HepG2 (cell line): ENCODE results near the gene AHCY. TPM values are rescaled to one million over a fixed set of nuclear protein-coding genes. Genes with fewer than 3 reads are reported as not detected.

Source experiments
- ATAC-seq: fragments of 200-7000 bp; cut with Tn5 transposase; 3 replicates; pipeline ENCODE4 v1.9.1; 2020; ENCODE audit warnings: mild to moderate bottlenecking, moderate library complexity
- BruUV-seq: library from RNA; stranded (reverse); fragments of 400-500 nt; replicated peaks from 2 replicates; lab custom pipeline; 2021; lab: Mats Ljungman, UMichigan
- CTCF ChIA-PET: fragments of 300-600 bp; formaldehyde crosslinking; extraction: SDS; loops from one replicate; lab custom pipeline; 2021; ENCODE audit warnings: low total read pairs, inconsistent platforms, low intra/inter-chr PET ratio; lab: Yijun Ruan, JAX
- POLR2A ChIA-PET: fragments of 350-600 bp; sonication (Branson Sonifier 250); formaldehyde crosslinking; loops from one replicate; lab custom pipeline; 2020; ENCODE audit warnings: antibody characterized with exemption, inconsistent platforms; lab: Yijun Ruan, JAX
- DNase-seq: peaks from one replicate; pipeline ENCODE4 v3.0.0-alpha.2; 2015; ENCODE audit warnings: low spot score
- FAIRE-seq: peaks from 3 replicates; lab custom pipeline; 2011; peaks lifted over from hg19 to GRCh38; lab: Jason Lieb, UNC
- H2AFZ ChIP-seq: one replicate; pipeline ENCODE4 v1.6.1; 2011; ENCODE audit warnings: low read length, inconsistent platforms
- H3K27ac ChIP-seq: fragments of 300-600 bp; 3 replicates; pipeline ENCODE4 v1.8.0; 2011; ENCODE audit warnings: mixed run types, mild to moderate bottlenecking, mixed read lengths, low read length, inconsistent platforms; ENCODE audit not compliant: insufficient read depth; ENCODE audit errors: extremely low read length
- H3K27me3 ChIP-seq, 2 experiments: fragments of 200-600 bp in 1 of 2; 2 replicates in 1 of 2; 3 replicates in 1 of 2; pipeline versions ENCODE4 v1.6.0 to v1.8.0; 2011; ENCODE audit warnings: low read length in 2 of 2, mild to moderate bottlenecking in 2 of 2, moderate library complexity in 2 of 2, inconsistent platforms in 1 of 2; ENCODE audit not compliant: insufficient read depth in 2 of 2, control insufficient read depth in 1 of 2
- H3K36me3 ChIP-seq, 2 experiments: fragments of 200-600 bp in 1 of 2; replicated peaks in 1 of 2; 2 replicates in 1 of 2; 3 replicates in 1 of 2; pipeline versions ENCODE4 v1.5.1 to v1.8.0; 2011; ENCODE audit warnings: low read length in 2 of 2, inconsistent platforms in 1 of 2; ENCODE audit not compliant: insufficient read depth in 2 of 2, control insufficient read depth in 1 of 2
- H3K4me1 ChIP-seq: 2 replicates; pipeline ENCODE4 v1.5.1; 2012; ENCODE audit warnings: low read length, inconsistent platforms; ENCODE audit not compliant: insufficient read depth
- H3K4me2 ChIP-seq: 2 replicates; pipeline ENCODE4 v1.6.0; 2011; ENCODE audit warnings: low read depth, low read length, inconsistent platforms
- H3K4me3 ChIP-seq, 3 experiments: fragments of 200-600 bp in 1 of 3; sonication (generic), shearing (Covaris generic) in 1 of 3; replicated peaks in 1 of 3; 2 replicates each; pipeline ENCODE4 v1.5.1; 2011 to 2016; ENCODE audit warnings: low read length in 3 of 3, inconsistent platforms in 2 of 3, low read depth in 2 of 3, mild to moderate bottlenecking in 2 of 3, control low read depth in 1 of 3, mixed read lengths in 1 of 3; ENCODE audit not compliant: insufficient read depth in 1 of 3
- H3K79me2 ChIP-seq: one replicate; pipeline ENCODE4 v1.6.1; 2011; ENCODE audit warnings: low read length, inconsistent platforms; ENCODE audit not compliant: insufficient read depth
- H3K9ac ChIP-seq: 2 replicates; pipeline ENCODE4 v1.6.0; 2011; ENCODE audit warnings: mild to moderate bottlenecking, low read depth, low read length, inconsistent platforms; ENCODE audit not compliant: insufficient read depth
- H3K9me3 ChIP-seq: 2 replicates; pipeline ENCODE4 v1.5.1; 2012; ENCODE audit warnings: mild to moderate bottlenecking, low read length
- H4K20me1 ChIP-seq: 2 replicates; pipeline ENCODE4 v1.6.0; 2011; ENCODE audit warnings: inconsistent platforms, mild to moderate bottlenecking, low read length, moderate library complexity; ENCODE audit not compliant: insufficient read depth
- AGO2 ChIP-seq: fragments of 200-400 bp; formaldehyde crosslinking; optimal IDR thresholded peaks from 2 replicates; pipeline ENCODE3; 2017; ENCODE audit warnings: mild to moderate bottlenecking, low read depth, low read length, moderate library complexity
- AKAP8 ChIP-seq: sonication (generic); formaldehyde crosslinking; IDR thresholded peaks from 2 replicates; pipeline ENCODE4 v1.5.1; 2020; ENCODE audit warnings: mild to moderate bottlenecking, missing genetic modification reagents
- HOXA7 ChIP-seq: sonication (generic); formaldehyde crosslinking; IDR thresholded peaks from 2 replicates; pipeline ENCODE4 v1.8.1; 2022; ENCODE audit warnings: mild to moderate bottlenecking, missing genetic modification reagents, moderate library complexity
- MAFF ChIP-seq: IDR thresholded peaks from 2 replicates; pipeline ENCODE4 v1.6.1; 2011; ENCODE audit warnings: low read depth, low read length, improper control_type of control experiment
- NRL ChIP-seq: sonication (generic); formaldehyde crosslinking; IDR thresholded peaks from 2 replicates; pipeline ENCODE4 v1.5.0; 2020; ENCODE audit warnings: missing genetic modification reagents, mild to moderate bottlenecking, moderate library complexity, borderline replicate concordance
- TMF1 ChIP-seq: sonication (generic); formaldehyde crosslinking; IDR thresholded peaks from 2 replicates; pipeline ENCODE4 v1.8.1; 2022; ENCODE audit warnings: low read depth, missing genetic modification reagents
- ZNF124 ChIP-seq: sonication (generic); formaldehyde crosslinking; IDR thresholded peaks from 2 replicates; pipeline ENCODE4 v1.4.0; 2020; ENCODE audit warnings: missing genetic modification reagents
- ZNF430 ChIP-seq: sonication (generic); formaldehyde crosslinking; IDR thresholded peaks from 2 replicates; pipeline ENCODE4 v1.9.0; 2021; ENCODE audit warnings: mild to moderate bottlenecking, missing genetic modification reagents
- ZNF496 ChIP-seq: sonication (generic); formaldehyde crosslinking; IDR thresholded peaks from 2 replicates; pipeline ENCODE4 v1.8.1; 2023; ENCODE audit warnings: mild to moderate bottlenecking, moderate library complexity, missing genetic modification reagents; ENCODE audit not compliant: insufficient replicate concordance
- ZNF709 ChIP-seq: sonication (generic); formaldehyde crosslinking; IDR thresholded peaks from 2 replicates; pipeline ENCODE4 v1.5.0; 2020; ENCODE audit warnings: mild to moderate bottlenecking, missing genetic modification reagents
- WGBS: methylation state at CpG from one replicate; pipeline ENCODE4 v1.1.6; 2017; ENCODE audit warnings: low lambda C conversion rate; 5-methylcytosine and 5-hydroxymethylcytosine counted together
- in situ Hi-C: cut with HindIII; loops from 2 replicates; pipeline ENCODE4 v1.10.0; 2017; ENCODE audit warnings: low pct_unique_long_range_greater_than_20kb; ENCODE audit not compliant: extremely low pct_ligation_motif_present
- intact Hi-C: fragments of 100-400 bp; cut with micrococcal nuclease; formaldehyde crosslinking; loops from one replicate; pipeline ENCODE4 v1.10.0; 2022; ENCODE audit not compliant: unreplicated experiment
- polyA plus RNA-seq, 8 experiments: library from polyadenylated mRNA; depleted of rRNA in 3 of 8; stranded (reverse) in 7 of 8; unstranded in 1 of 8; fragments of >200 nt; fragmentation: Illumina TruSeq in 4 of 8; extraction: Trizol in 4 of 8; gene quantifications; 2 replicates each; pipeline versions ENCODE4 v1.2.1 to v1.2.3, GENCODE V29; 2011 to 2016; ENCODE audit warnings: low read depth in 4 of 8, missing spikeins in 1 of 8, mixed read lengths in 1 of 8; ENCODE audit not compliant: insufficient read depth in 1 of 8
- total RNA-seq, 5 experiments: library from RNA; depleted of rRNA; stranded (reverse); fragments of >200 nt; fragmentation: Illumina TruSeq; extraction: Trizol; gene quantifications; 2 replicates each; pipeline ENCODE4 v1.2.3, GENCODE V29; 2016; ENCODE audit warnings: low read depth in 1 of 5
- TF ChIP-seq, protein P1 (sequence below): sonication (generic); formaldehyde crosslinking; IDR thresholded peaks from 2 replicates; pipeline ENCODE4 v1.4.0; 2020; ENCODE audit warnings: missing genetic modification reagents, borderline replicate concordance
- TF ChIP-seq, protein P2 (sequence below): sonication (generic); formaldehyde crosslinking; IDR thresholded peaks from 2 replicates; pipeline ENCODE4 v1.5.0; 2020; ENCODE audit warnings: missing genetic modification reagents

Gene AHCY
- total and polyA plus RNA-seq, 2 of the 13 experiments (the other 11 are each of a cell fraction or from before 2014, with no cell fraction given) = 407 to 419 TPM

DNA sequence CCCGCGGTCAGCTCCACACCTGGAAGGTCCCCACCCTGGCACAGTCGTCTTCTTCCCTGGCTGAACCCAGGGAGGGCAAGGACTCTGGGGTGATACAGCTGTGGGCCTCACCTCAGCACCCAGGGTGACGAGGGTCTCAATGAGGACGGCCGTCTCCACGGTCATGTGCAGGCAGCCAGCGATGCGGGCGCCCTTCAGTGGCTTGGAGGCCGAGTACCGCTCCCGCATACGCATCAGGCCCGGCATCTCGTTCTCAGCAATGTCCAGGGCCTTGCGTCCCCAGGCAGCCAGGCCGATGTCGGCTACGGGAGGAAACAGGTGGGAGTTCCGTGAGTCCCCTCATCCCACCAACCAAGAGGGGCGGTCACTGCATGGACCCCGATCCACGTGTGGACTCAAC lies 7.9 kb downstream of the AHCY start (continued):
- TF ChIP-seq AKAP8 (CRISPR knock-in tag) (0 out of 2 replicates have a peak, but pooled peaks have one; percentile 40), ZNF496 (CRISPR knock-in tag) (no peak), AGO2 (peak; percentile 86), NRL (CRISPR knock-in tag) (0 out of 2 replicates have a peak, but pooled peaks have one; percentile 52)
- TF ChIP-seq, protein P1, sequence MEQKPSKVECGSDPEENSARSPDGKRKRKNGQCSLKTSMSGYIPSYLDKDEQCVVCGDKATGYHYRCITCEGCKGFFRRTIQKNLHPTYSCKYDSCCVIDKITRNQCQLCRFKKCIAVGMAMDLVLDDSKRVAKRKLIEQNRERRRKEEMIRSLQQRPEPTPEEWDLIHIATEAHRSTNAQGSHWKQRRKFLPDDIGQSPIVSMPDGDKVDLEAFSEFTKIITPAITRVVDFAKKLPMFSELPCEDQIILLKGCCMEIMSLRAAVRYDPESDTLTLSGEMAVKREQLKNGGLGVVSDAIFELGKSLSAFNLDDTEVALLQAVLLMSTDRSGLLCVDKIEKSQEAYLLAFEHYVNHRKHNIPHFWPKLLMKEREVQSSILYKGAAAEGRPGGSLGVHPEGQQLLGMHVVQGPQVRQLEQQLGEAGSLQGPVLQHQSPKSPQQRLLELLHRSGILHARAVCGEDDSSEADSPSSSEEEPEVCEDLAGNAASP (CRISPR knock-in tag) = no peak

DNA sequence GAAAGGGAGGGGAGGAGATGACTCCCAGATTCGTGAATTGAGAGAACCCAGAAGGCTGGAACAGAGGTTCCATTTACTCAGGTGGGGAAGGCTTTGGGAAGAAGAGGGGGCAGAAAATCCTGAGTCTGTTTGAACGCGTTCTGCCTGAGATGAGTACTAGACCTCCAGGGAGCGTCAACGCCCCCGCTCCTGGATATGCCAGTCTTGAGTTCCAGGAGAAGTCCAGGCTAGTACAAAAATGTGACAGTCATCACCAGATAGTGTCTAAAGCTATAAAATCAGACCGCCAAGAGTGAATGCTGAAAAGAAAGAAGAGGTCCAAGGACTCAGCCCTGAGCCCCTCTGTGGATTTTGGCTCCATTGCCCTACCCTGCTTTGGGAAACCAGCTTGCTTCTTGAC lies 8.6 kb downstream of the AHCY start:
- no peak for FAIRE-seq
- DNase-seq = no peak
- Histone ChIP-seq H3K79me2 (peaks cover 44% of the 10 kb centered on the region), H3K27ac (no peak overlapping the region), H3K4me2 (no peak overlapping the region), H3K27me3 (no peaks in the 10 kb centered on the region), H3K4me1 (peaks cover 27% of the 10 kb centered on the region), H3K9me3 (no peaks in the 10 kb centered on the region), H3K9ac (no peak overlapping the region), H2AFZ (no peak overlapping the region), H3K36me3 (peaks cover 58 to 76% of the 10 kb centered on the region in 2 experiments), H3K4me3 (no peak overlapping the region), H4K20me1 (peaks cover 44% of the 10 kb centered on the region)
- no TSS peak for BruUV-seq
- in situ Hi-C loops (no loop called here), intact Hi-C loops (no loop called here)
- WGBS = 98% methylated on average over 7 of the region's 7 CpGs
- CTCF ChIA-PET = no interaction called here
- POLR2A ChIA-PET = no interaction called here
- no peak for TF ChIP-seq ZNF430 (CRISPR knock-in tag)
- TF ChIP-seq TMF1 (CRISPR knock-in tag) = no peak
- TF ChIP-seq MAFF = no peak
- TF ChIP-seq, protein P2, sequence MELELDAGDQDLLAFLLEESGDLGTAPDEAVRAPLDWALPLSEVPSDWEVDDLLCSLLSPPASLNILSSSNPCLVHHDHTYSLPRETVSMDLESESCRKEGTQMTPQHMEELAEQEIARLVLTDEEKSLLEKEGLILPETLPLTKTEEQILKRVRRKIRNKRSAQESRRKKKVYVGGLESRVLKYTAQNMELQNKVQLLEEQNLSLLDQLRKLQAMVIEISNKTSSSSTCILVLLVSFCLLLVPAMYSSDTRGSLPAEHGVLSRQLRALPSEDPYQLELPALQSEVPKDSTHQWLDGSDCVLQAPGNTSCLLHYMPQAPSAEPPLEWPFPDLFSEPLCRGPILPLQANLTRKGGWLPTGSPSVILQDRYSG (CRISPR knock-in tag) = no peak
- TF ChIP-seq ZNF124 (CRISPR knock-in tag) = no peak
- TF ChIP-seq HOXA7 = no peak
- TF ChIP-seq ZNF709 (CRISPR knock-in tag) = no peak
- ATAC-seq = no peak
